GM18951 (cell line): ENCODE results near the gene ADGRL3.
"Not testable (repeated sequence)": the region's sequence is repeated elsewhere in the genome, so short reads cannot be mapped to it uniquely, and the experiment has no call there.

Experiments used
- POLR2A ChIP-seq: IDR thresholded peaks from 4 replicates; pipeline ENCODE4 v1.6.1; 2011; ENCODE audit warnings: mild to moderate bottlenecking; ENCODE audit not compliant: insufficient read length, insufficient read depth; ENCODE audit errors: extremely low read depth
- in situ Hi-C: fragments of 300-500 bp; cut with MboI; formaldehyde crosslinking; loops from one replicate; pipeline ENCODE4 v1.12.0; 2022; ENCODE audit warnings: low sequenced_read_pairs, mixed read lengths, inconsistent platforms; ENCODE audit not compliant: unreplicated experiment

The ADGRL3 gene

DNA sequence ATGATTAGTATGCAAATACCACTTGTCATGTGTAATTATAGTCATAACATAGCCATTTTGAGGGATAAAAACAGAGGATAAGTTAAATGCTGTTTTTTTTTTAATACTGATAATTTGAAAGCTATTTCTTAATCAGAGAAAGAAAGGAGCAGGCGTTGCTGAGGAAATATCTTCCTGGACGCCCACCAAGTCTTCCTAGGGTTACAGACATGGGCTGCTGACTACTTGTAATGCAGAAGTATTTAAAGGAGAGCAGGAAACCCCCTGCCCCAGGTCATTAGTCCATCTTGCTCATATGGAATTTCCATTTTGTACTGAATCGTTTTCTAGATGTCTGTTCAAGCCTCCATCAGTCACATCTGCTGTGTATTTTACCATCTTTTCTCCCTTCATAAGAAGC is 176.2 kb downstream of the ADGRL3 start:
- no peak for TF ChIP-seq POLR2A
- in situ Hi-C loops = no loop called here

GRCh38 chr4:61379406-61379805 is 179.3 kb downstream of the ADGRL3 start:
- TF ChIP-seq POLR2A = no peak
- in situ Hi-C loops = no loop called here

GRCh38 chr4:61380865-61381264 is 180.7 kb downstream of the ADGRL3 start:
- in situ Hi-C loops = no loop called here
- TF ChIP-seq POLR2A = no peak

- no peak for TF ChIP-seq POLR2A
- in situ Hi-C loops = no loop called here
Measured at GRCh38 chr4:61385256-61385655, 185.1 kb downstream of the ADGRL3 start.

DNA sequence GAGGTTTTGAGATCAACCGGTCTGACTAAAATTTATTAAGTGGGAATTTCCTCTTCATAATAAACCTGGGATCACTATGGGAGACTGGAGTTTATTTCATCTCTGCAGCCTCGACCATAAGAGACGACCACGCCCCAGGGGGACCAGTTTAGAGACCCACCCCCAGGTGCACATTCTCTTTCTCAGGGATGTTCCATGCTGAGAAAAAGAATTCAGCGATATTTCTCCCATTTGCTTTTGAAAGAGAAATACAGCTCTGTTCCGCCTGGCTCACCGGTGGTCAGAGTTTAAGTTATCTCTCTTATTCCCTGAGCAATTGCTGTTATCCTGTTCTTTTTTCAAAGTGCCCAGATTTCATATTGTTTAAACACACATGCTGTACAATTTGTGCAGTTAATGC is 187.2 kb downstream of the ADGRL3 start:
- in situ Hi-C loops = not testable (repeated sequence)

- in situ Hi-C loops = no loop called here
Measured at GRCh38 chr4:61389640-61390039, 189.5 kb downstream of the ADGRL3 start.

DNA sequence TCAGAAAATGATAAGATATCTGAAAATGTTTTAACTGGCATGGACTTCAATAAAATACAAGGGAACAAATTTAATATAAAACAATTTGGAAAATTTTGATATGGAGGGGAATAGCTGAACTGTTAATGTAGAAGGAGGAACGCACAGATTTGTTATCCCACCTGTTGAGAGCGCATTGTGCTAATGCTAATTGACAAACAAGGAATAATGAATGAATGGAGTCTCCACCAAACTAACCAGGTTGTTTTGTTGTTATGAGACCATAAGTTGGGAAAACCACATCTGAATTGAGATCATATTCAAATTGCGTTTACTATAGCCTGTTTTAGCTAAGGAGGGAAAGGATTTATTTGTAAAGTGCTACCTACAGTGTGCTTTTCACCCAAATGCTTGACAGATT is 195.6 kb downstream of the ADGRL3 start:
- no peak for TF ChIP-seq POLR2A
- in situ Hi-C loops = no loop called here

More at GRCh38 chr4:61389640-61390039, 189.5 kb downstream of the ADGRL3 start:
- TF ChIP-seq POLR2A = no peak

DNA sequence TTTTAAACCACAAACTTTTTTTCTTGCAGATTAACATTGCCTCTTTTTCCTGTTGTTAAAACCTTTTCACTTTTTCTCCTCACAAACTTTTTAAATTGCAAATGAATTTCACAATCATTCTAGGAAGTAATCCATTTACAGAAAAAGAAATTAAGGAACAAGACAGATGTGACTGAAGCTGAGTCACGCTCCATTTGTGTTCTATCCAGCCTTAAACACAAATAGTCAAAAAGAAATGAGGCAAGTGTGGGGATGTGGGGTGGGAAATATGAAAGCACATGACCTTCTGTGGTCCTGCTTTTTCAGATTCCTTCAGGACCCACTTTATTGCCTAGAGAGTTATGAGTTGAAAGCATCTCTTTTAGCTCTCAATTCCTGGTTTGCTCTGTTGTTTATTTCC is 197.0 kb downstream of the ADGRL3 start:
- in situ Hi-C loops = no loop called here
- TF ChIP-seq POLR2A = no peak

- in situ Hi-C loops = no loop called here
- TF ChIP-seq POLR2A = no peak
Measured at GRCh38 chr4:61400439-61401038, 200.4 kb downstream of the ADGRL3 start.

GRCh38 chr4:61401771-61402170 is 201.6 kb downstream of the ADGRL3 start:
- in situ Hi-C loops = no loop called here
- no peak for TF ChIP-seq POLR2A

DNA sequence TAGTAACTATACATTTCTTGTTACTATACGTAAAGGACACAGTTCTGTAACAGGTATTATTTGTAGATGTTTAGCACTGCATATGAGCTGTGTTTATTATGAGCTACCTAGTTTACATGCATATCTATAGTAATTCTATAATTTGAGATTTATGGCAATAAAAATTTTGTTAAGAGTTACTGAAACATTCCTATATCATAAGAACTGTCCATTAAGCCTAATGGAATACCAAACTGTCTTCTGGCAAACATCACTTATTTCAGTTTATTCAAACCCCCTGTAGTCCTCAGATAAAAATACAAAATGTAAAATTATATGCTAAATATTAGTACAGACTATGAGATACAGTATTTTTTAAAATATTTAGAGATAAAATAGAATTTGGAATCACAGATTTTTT is 205.2 kb downstream of the ADGRL3 start:
- no peak for TF ChIP-seq POLR2A
- in situ Hi-C loops = no loop called here

- in situ Hi-C loops = no loop called here
- TF ChIP-seq POLR2A = no peak
Measured at GRCh38 chr4:61406677-61407076, 206.6 kb downstream of the ADGRL3 start.

DNA sequence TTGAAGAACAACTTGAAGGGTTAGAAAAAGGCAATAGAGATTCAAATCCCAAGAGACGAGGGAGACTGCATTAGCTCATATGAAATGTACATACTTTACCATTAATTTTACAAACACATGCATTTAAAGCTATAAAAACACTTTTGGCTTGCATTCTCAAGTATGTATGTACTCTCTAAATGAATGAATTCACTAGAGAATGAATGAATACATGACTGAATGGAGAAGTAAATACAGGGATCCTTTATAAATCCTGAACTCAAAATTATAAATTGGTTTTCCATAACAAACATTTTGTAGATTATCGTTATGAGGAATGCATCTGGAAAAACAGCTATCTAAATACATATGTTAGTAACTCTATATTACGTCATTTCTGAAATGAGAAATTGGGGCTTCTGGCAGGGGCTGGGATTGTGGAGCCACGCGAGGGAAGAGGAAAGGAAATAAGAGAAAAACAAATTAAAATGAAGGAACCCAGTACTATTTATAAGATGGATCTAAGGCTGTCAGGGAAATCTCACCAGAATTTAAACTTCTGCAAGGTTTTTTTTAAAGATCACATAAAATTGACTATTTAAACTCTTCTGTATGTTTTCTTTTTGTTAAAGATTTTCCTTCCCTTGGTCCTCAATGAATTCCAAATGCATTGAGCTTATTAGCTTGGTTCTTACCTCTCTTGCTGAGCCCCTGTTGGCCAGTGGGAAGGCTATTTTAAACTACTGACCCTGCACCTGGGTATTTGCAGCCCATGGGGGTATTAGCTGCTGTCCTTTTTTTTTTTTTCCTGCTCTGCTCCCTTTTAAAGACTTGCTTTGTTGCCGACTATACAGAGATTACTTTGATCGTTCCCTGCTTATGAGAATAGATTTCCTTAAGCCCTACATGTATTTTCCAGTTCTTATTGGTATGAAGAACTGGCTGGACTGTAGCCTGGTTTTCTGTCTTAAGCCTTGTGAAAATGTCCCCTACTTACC is 207.8 kb downstream of the ADGRL3 start:
- in situ Hi-C loops = no loop called here
- no peak for TF ChIP-seq POLR2A

DNA sequence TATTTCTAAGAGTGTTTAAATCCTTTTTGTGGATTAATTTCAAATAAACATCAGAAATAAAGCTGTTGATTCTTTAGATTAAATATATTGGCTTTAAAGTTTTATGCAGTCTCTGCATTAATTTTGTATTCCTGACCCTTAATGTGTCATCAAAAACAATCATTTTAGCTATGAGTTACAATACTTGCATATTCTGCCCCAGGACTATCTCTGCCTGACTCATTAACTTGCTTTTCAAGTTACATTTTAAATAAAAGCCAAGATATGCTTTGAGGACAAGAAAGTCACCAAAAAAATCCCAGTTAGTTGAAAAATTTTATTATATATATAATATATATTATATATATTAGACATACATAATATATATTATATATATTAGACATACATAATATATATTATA is 208.7 kb downstream of the ADGRL3 start:
- TF ChIP-seq POLR2A = no peak
- in situ Hi-C loops = no loop called here
